ENCODE results near the gene IZUMO1. TPM values are rescaled to one million over a fixed set of nuclear protein-coding genes. Genes with fewer than 3 reads are reported as not detected.

The IZUMO1 gene
- total and polyA plus RNA-seq, 9 of the 15 experiments (the other 6 are each of a cell fraction or from before 2014, with no cell fraction given), result 0.14 to 2.1 (median 0.73) TPM

- peak; percentile 29; the same call in 1 of the 2 replicates for TF ChIP-seq REST (IDR thresholded peaks at IDR 0.05; ENCODE audit: borderline replicate concordance)
- TF ChIP-seq REST (CRISPR knock-in tag; IDR thresholded peaks at IDR 0.05; ENCODE audit: low read depth), result no peak
- no peak for TF ChIP-seq ZBTB43 (CRISPR knock-in tag; IDR thresholded peaks at IDR 0.05)
- no peak for TF ChIP-seq HSF4 (CRISPR knock-in tag; IDR thresholded peaks at IDR 0.05; ENCODE audit: borderline replicate concordance)
- TF ChIP-seq SRSF1 (IDR thresholded peaks at IDR 0.05; ENCODE audit: low read depth, low read length), result no peak
- no peak for TF ChIP-seq FOXJ3 (CRISPR knock-in tag; IDR thresholded peaks at IDR 0.05)
- no peak for TF ChIP-seq ZFP36 (IDR thresholded peaks at IDR 0.05; ENCODE audit: low read depth, low read length, partially characterized antibody)
- TF ChIP-seq ESRRB (CRISPR knock-in tag; IDR thresholded peaks at IDR 0.05; ENCODE audit: borderline replicate concordance), result no peak
- no peak for TF ChIP-seq MTA1 (IDR thresholded peaks at IDR 0.05; ENCODE audit: borderline replicate concordance)
- no peak for TF ChIP-seq NFE2L1 (tag; IDR thresholded peaks at IDR 0.05; ENCODE audit: borderline replicate concordance, low read depth)
- no peak for TF ChIP-seq MYBL2 (IDR thresholded peaks at IDR 0.05; ENCODE audit: low read depth)
- TF ChIP-seq MYBL2 (CRISPR knock-in tag; IDR thresholded peaks at IDR 0.05; ENCODE audit: borderline replicate concordance), result no peak
- TF ChIP-seq ZNF146 (CRISPR knock-in tag; IDR thresholded peaks at IDR 0.05; ENCODE audit: unreplicated experiment), result no peak
- TF ChIP-seq POLR3A (IDR thresholded peaks at IDR 0.05; ENCODE audit: borderline replicate concordance, extremely low read depth, insufficient read depth, insufficient read length), result no peak
- peak; percentile 81 for TF ChIP-seq USF1 (CRISPR knock-in tag; IDR thresholded peaks at IDR 0.05)
- no peak for TF ChIP-seq ZNF75A (CRISPR knock-in tag; IDR thresholded peaks at IDR 0.05)
- TF ChIP-seq ZNF174 (CRISPR knock-in tag; IDR thresholded peaks at IDR 0.05), result no peak
- peak; percentile 35 for TF ChIP-seq TBP (optimal IDR thresholded peaks at IDR 0.05; ENCODE audit: low read depth, low read length)
These were observed 5.3 kb downstream of the IZUMO1 start (continued) for GRCh38 chr19:48741129-48741999.
